ENCODE measurements around the gene TATDN3.

DNA sequence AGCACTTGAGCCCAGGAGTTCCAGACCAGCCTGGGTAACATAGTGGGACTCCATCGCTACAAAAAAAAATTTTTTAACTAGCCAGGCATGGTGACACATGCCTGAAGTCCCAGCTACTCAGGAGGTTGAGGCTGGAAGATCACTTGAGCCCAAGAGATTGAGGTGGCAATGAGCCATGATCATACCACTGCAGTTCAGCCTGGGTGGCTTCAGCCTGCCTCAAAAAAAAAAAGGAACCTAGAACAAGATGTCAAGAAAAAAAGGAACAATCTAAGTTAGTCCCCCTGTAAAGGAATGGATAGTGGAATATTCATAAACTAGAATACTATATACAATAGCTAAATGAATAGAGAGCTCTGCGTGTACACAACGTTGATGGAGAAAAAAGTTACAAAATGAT lies 14.5 kb upstream of the TATDN3 start:
- TF ChIP-seq, protein P1, sequence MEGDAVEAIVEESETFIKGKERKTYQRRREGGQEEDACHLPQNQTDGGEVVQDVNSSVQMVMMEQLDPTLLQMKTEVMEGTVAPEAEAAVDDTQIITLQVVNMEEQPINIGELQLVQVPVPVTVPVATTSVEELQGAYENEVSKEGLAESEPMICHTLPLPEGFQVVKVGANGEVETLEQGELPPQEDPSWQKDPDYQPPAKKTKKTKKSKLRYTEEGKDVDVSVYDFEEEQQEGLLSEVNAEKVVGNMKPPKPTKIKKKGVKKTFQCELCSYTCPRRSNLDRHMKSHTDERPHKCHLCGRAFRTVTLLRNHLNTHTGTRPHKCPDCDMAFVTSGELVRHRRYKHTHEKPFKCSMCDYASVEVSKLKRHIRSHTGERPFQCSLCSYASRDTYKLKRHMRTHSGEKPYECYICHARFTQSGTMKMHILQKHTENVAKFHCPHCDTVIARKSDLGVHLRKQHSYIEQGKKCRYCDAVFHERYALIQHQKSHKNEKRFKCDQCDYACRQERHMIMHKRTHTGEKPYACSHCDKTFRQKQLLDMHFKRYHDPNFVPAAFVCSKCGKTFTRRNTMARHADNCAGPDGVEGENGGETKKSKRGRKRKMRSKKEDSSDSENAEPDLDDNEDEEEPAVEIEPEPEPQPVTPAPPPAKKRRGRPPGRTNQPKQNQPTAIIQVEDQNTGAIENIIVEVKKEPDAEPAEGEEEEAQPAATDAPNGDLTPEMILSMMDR (IDR thresholded peaks at IDR 0.05) = no peak
- TF ChIP-seq POLR2A (IDR thresholded peaks at IDR 0.05) = no peak
- no peak for TF ChIP-seq POLR2AphosphoS5 (IDR thresholded peaks at IDR 0.05)

Data from breast epithelium (tissue), 3 donors.